ENCODE results near the gene HMGCR.
"Not testable (repeated sequence)": the region's sequence is repeated elsewhere in the genome, so short reads cannot be mapped to it uniquely, and the experiment has no call there.

Gene HMGCR

DNA sequence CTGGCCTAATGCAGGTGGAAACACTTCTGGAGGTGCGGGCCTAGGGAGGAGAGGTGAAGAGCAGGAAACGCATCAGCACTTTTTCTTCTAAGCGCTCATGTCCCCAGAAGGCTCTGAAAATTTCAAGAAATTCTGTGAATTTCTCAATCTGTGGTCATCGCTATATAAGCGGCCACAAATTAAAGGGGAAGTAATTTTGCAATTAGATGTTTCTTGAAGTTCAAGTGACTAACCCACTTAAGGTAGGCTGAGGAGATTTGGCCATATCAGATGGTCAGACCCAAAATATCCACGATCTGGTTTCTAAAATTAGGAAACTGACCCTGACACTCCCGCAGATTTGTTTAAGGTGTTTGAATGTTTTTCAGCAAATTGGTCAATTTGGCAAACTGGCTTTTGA, 16.6 kb upstream of the HMGCR start:
- no peaks in the 10 kb centered on the region for H3K9me3 ChIP-seq (replicated peaks in 1 of 11)
- peak overlapping the region in 4 of 11 experiments; percentile 31 to 71 (median 56); a peak in 8 of 22 replicates for H3K4me2 ChIP-seq
- no peaks in the 10 kb centered on the region for H3K36me3 ChIP-seq
- no peaks in the 10 kb centered on the region for H4K20me1 ChIP-seq
- H3K4me3 ChIP-seq, result no peak overlapping the region
- H3K9ac ChIP-seq, result peak overlapping the region in 3 of 11 experiments; percentile 42 to 69 (median 46); a peak in 5 of 22 replicates
- peak in 3 of 11 experiments; percentile 20 to 40 (median 27); a peak in 2 of 22 replicates for TF ChIP-seq Cebpa-rat (IDR thresholded peaks at IDR 0.05)
- peaks cover 0 to 41% (median 0%) of the 10 kb centered on the region in 10 experiments; a peak in 10 of 20 replicates for H3K4me1 ChIP-seq
- H3K27me3 ChIP-seq, result no peaks in the 10 kb centered on the region
- peak overlapping the region in 6 of 11 experiments; percentile 15 to 75 (median 59); a peak in 10 of 22 replicates for H3K27ac ChIP-seq

DNA sequence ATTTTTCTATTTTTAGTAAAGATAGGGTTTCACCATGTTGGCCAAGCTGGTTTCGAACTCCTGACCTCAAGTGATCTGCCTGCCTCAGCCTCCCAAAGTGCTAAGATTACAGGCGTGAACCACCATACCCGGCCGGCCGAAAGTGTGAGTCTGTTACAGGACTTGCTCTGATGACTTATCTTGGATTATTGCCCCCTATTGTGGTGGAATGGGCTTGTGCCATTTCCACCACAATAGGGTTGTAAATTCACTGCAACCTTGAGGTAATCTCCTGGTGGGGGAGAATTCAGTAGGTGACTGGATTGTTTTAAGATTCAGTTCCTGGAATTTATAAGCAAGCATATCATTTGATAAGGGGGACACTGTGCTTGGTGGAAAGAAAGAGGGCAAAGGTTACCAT, 15.0 kb upstream of the HMGCR start:
- Histone ChIP-seq H3K27me3 (no peaks in the 10 kb centered on the region), H3K27ac (no peak overlapping the region), H3K9ac (no peak overlapping the region), H3K9me3 (replicated peaks in 1 of 11) (no peaks in the 10 kb centered on the region), H3K4me3 (no peak overlapping the region), H3K36me3 (no peaks in the 10 kb centered on the region), H4K20me1 (no peaks in the 10 kb centered on the region), H3K4me2 (no peak overlapping the region), H3K4me1 (peaks cover 0 to 41% (median 0%) of the 10 kb centered on the region in 10 experiments; a peak in 10 of 20 replicates)
- no peak for TF ChIP-seq Cebpa-rat (IDR thresholded peaks at IDR 0.05)

DNA sequence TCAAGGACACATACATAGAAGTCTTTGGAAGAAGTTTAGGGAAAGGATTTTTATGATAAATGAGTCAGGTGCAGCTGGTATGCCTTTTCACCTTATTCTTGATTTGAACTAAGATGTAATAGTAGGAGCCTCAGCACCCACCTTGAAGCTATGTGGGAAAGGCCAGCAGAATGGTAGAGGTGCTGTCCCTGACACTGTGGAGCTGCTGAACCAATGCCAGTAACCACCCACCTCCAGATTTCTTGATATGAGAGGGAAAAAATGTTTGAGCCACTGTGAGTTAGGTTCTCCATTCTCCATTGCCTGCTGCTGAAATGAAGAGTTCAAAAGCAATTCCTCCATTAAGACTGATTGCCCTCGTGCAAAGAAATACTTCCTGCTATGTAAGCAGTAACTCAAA, 12.2 kb upstream of the HMGCR start:
- TF ChIP-seq Cebpa-rat (IDR thresholded peaks at IDR 0.05), result no peak
- Histone ChIP-seq H3K27ac (no peak overlapping the region), H3K27me3 (no peaks in the 10 kb centered on the region), H3K4me2 (peak overlapping the region in 2 of 11 experiments; percentile 6 to 38; a peak in 1 of 22 replicates), H3K36me3 (no peaks in the 10 kb centered on the region), H3K9ac (no peak overlapping the region), H3K9me3 (replicated peaks in 1 of 11) (no peaks in the 10 kb centered on the region), H3K4me1 (peaks cover 0 to 28% (median 0%) of the 10 kb centered on the region in 10 experiments; a peak in 9 of 20 replicates), H3K4me3 (no peak overlapping the region), H4K20me1 (no peaks in the 10 kb centered on the region)

DNA sequence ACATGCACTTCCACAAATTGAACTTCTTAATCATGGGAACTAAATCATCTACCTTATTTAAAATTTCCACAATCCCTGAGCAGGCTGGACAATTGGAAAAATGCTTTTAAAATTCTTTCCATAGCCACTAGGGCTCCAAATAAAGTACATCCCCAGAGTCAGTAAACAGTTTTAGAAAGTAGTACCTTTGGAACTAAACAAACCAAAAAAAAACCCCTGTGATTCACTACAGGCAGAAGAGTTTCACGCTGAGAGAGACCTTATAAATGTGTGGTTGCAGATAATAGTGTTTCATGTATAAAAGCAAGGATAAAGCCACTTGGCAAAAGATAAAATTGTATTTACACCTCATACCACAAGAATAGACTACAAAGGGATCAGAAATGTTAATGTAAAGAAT, 11.8 kb upstream of the HMGCR start:
- H4K20me1 ChIP-seq, result no peaks in the 10 kb centered on the region
- no peak overlapping the region for H3K4me2 ChIP-seq
- no peak overlapping the region for H3K4me3 ChIP-seq
- no peak for TF ChIP-seq Cebpa-rat (IDR thresholded peaks at IDR 0.05)
- no peak overlapping the region for H3K9ac ChIP-seq
- peaks cover 0 to 24% (median 0%) of the 10 kb centered on the region in 10 experiments; a peak in 9 of 20 replicates for H3K4me1 ChIP-seq
- no peaks in the 10 kb centered on the region for H3K36me3 ChIP-seq
- H3K27me3 ChIP-seq, result no peaks in the 10 kb centered on the region
- no peak overlapping the region for H3K27ac ChIP-seq
- no peaks in the 10 kb centered on the region for H3K9me3 ChIP-seq (replicated peaks in 1 of 11)

DNA sequence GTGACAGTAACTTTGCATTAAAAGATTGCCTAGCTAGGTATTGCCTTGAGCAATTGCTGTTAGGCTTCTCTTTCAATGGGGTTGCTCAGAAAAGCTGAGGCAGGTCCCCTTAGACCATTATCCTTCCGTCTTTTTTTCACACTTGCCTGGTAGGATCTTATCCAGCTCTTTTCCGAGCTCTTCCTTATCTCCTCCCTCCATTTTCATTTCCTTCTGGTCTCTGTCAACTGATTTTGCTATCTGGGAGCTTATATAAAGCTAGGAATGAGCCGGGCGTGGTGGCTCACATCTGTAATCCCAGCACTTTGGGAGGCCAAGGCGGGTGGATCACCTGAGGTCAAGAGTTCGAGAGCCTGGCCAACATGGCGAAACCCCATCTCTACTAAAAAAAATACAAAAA, 6.6 kb upstream of the HMGCR start:
- no peak overlapping the region for H3K27ac ChIP-seq
- H3K9ac ChIP-seq, result no peak overlapping the region
- no peaks in the 10 kb centered on the region for H4K20me1 ChIP-seq
- peaks cover 0 to 14% (median 0%) of the 10 kb centered on the region in 11 experiments; a peak in 5 of 22 replicates for H3K9me3 ChIP-seq (replicated peaks in 1 of 11)
- H3K36me3 ChIP-seq, result no peaks in the 10 kb centered on the region
- no peaks in the 10 kb centered on the region for H3K27me3 ChIP-seq
- H3K4me3 ChIP-seq, result no peak overlapping the region
- H3K4me2 ChIP-seq, result no peak overlapping the region
- TF ChIP-seq Cebpa-rat (IDR thresholded peaks at IDR 0.05), result no peak
- H3K4me1 ChIP-seq, result 0 out of 20 replicates have a peak, but pooled peaks cover 0 to under 1% (median 0%) of the 10 kb centered on the region in 10 experiments

DNA sequence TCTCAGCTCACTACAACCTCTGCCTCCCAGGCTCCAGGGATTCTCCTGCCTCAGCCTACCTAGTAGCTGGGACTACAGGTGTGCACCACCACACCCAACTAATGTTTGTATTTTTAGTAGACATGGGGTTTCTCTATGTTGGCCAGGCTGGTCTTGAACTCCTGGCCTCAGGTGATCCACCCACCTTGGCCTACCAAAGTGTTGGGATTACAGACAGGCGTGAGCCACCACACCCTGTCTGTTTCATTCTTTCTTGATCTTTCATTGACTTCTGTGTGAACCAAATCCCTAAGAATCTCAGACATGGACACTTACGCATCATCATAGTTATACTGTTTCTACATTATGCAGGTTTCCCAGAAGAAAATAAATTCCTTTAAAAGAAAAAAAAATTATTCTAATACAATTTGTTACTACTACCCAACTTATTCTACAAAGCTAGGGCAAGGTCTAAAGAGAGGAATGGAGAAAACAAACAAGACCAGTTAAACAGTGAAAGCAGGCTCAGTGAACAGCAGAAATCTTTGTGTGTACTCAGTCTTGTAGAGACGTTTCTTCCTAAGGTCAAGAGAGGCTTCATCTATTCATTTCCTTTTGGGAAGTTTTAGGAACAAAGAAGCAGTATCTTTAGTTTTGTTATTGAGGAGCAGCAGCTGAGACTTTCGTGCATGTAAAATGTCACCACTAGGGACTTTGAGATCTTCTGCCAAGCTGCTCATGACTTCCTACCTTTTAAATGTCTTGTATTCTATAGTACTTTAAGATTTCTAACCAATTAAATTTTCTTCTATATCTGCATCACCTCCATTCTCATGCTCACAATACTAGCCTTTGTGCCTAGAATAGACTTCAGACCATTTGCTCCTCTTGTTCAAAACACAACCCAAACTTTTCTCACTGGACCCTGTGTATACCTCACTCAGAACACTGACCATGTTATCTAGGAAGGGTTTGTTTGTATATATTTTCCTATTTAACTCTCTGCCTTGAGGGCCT, 5.6 kb upstream of the HMGCR start:
- Histone ChIP-seq H3K27me3 (no peaks in the 10 kb centered on the region), H3K4me2 (no peak overlapping the region), H4K20me1 (no peaks in the 10 kb centered on the region), H3K4me1 (peaks cover 0 to 8% (median 5%) of the 10 kb centered on the region in 10 experiments; a peak in 12 of 20 replicates), H3K9ac (no peak overlapping the region), H3K36me3 (no peaks in the 10 kb centered on the region), H3K27ac (no peak overlapping the region), H3K9me3 (replicated peaks in 1 of 11) (peaks cover 0 to 14% (median 0%) of the 10 kb centered on the region in 11 experiments; a peak in 5 of 22 replicates), H3K4me3 (no peak overlapping the region)
- TF ChIP-seq Cebpa-rat (IDR thresholded peaks at IDR 0.05), result no peak

DNA sequence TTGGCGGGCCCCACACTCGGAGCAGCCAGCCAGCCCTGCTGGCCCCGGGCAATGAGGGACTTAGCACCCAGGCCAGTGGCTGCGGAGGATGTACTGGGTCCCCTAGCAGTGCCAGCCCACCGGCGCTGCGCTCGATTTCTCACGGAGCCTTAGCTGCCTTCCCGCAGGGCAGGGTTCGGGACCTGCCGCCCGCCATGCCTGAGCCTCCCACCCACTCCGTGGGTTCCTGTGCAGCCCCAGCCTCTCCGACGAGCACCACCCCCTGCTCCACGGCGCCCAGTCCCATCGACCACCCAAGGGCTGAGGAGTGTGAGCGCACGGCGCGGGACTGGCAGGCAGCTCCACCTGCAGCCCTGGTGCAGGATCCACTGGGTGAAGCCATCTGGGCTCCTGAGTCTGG, 3.3 kb upstream of the HMGCR start:
- H3K27ac ChIP-seq, H3K4me3 ChIP-seq, H3K27me3 ChIP-seq, H3K36me3 ChIP-seq, H3K9ac ChIP-seq, H3K4me2 ChIP-seq: not testable (repeated sequence)
- Histone ChIP-seq H4K20me1 (peaks cover 0 to 16% (median 15%) of the 10 kb centered on the region in 11 experiments; a peak in 12 of 22 replicates), H3K4me1 (peaks cover 10 to 17% (median 15%) of the 10 kb centered on the region in 10 experiments), H3K9me3 (replicated peaks in 1 of 11) (peaks cover 0 to 14% (median 0%) of the 10 kb centered on the region in 11 experiments; a peak in 5 of 22 replicates)

DNA sequence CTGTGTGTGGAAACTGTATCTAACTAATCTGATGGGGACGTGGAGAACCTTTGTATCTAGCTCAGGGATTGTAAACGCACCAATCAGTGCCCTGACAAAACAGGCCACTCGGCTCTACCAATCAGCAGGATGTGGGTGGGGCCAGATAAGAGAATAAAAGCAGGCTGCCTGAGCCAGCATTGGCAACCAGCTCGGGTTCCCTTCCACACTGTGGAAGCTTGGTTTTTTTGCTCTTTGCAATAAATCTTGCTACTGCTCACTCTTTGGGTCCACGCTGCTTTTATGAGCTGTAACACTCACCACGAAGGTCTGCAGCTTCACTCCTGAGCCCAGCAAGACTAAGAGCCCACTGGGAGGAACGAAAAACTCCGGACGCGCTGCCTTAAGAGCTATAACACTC, 2.6 kb upstream of the HMGCR start:
- H3K4me2 ChIP-seq, H3K27ac ChIP-seq, H3K36me3 ChIP-seq, H3K9ac ChIP-seq, H3K4me3 ChIP-seq, H3K27me3 ChIP-seq: not testable (repeated sequence)
- Histone ChIP-seq H3K4me1 (peaks cover 12 to 23% (median 18%) of the 10 kb centered on the region in 10 experiments), H3K9me3 (replicated peaks in 1 of 11) (peaks cover 0 to 14% (median 0%) of the 10 kb centered on the region in 11 experiments; a peak in 5 of 22 replicates), H4K20me1 (peaks cover 0 to 22% (median 20%) of the 10 kb centered on the region in 11 experiments; a peak in 13 of 22 replicates)

DNA sequence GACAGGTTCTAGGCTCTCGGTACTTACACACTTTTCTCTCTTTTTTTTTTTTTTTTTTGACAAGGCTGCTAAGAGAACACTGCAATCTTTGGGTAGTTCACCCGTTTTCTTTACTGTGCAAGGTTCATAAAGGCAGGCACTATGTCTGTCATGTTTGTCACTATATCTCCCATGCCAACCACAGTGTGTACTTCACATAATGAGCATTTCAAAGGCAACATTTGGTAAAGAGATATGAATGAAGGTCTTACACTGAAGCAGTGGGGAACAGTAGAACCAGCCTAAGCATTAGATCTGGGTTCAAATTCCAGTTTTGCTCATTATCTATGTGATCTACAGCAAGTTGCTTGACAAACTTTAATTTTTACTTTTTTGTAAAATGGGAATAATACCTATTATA, 1.5 kb upstream of the HMGCR start:
- H3K9ac ChIP-seq, result no peak overlapping the region
- H3K9me3 ChIP-seq (replicated peaks in 1 of 11), result peaks cover 0 to 14% (median 0%) of the 10 kb centered on the region in 11 experiments; a peak in 5 of 22 replicates
- no peak for TF ChIP-seq Cebpa-rat (IDR thresholded peaks at IDR 0.05)
- no peak overlapping the region for H3K4me3 ChIP-seq
- peaks cover 0 to 10% (median 3%) of the 10 kb centered on the region in 11 experiments; a peak in 11 of 22 replicates for H3K36me3 ChIP-seq
- H4K20me1 ChIP-seq, result peaks cover 0 to 33% (median 30%) of the 10 kb centered on the region in 11 experiments; a peak in 17 of 22 replicates
- peaks cover 12 to 29% (median 19%) of the 10 kb centered on the region in 10 experiments for H3K4me1 ChIP-seq
- H3K27me3 ChIP-seq, result no peaks in the 10 kb centered on the region
- peak overlapping the region in 2 of 11 experiments; percentile 82 to 87; a peak in 2 of 22 replicates for H3K4me2 ChIP-seq
- H3K27ac ChIP-seq, result no peak overlapping the region

Measured in BLaER1 treated with 17β-estradiol and CSF1 and Interleukin-3, amounts not matched to agents 10 nM and 100 nM (cell line).